GM23248 (cell line): Measurements from ENCODE around the gene FGF21. TPM values are rescaled to one million over a fixed set of nuclear protein-coding genes. Genes with fewer than 3 reads are reported as not detected.
A peak's percentile ranks its signal among the peaks of the same experiment; 100 is the strongest.

Source experiments
- DNase-seq: peaks from one replicate; pipeline ENCODE4 v3.0.0-alpha.2; 2015
- H2AFZ ChIP-seq: fragments of 200-600 bp; sonication (generic); 2 replicates; pipeline ENCODE4 v1.6.1; 2016; ENCODE audit warnings: antibody characterized with exemption
- H3F3A ChIP-seq: fragments of 200-600 bp; sonication (generic); 2 replicates; pipeline ENCODE4 v1.6.1; 2016; ENCODE audit warnings: mild to moderate bottlenecking, antibody characterized with exemption, mixed run types; ENCODE audit not compliant: insufficient read depth
- H3K27ac ChIP-seq: fragments of 200-600 bp; sonication (generic); 2 replicates; pipeline ENCODE4 v1.5.1; 2016; ENCODE audit warnings: mild to moderate bottlenecking
- H3K27me3 ChIP-seq: fragments of 200-600 bp; sonication (generic); replicated peaks from 2 replicates; pipeline ENCODE4 v1.6.1; 2016; ENCODE audit warnings: mild to moderate bottlenecking; ENCODE audit not compliant: insufficient read depth
- H3K36me3 ChIP-seq: fragments of 200-600 bp; sonication (generic); 2 replicates; pipeline ENCODE4 v1.6.1; 2016; ENCODE audit warnings: low read depth, mild to moderate bottlenecking
- H3K4me1 ChIP-seq: fragments of 200-600 bp; sonication (generic); 2 replicates; pipeline ENCODE4 v1.6.1; 2016; ENCODE audit warnings: mild to moderate bottlenecking; ENCODE audit not compliant: insufficient read depth
- H3K4me2 ChIP-seq: fragments of 200-600 bp; sonication (generic); one replicate; pipeline ENCODE4 v1.6.1; 2016; ENCODE audit warnings: mild to moderate bottlenecking; ENCODE audit not compliant: unreplicated experiment
- H3K4me3 ChIP-seq: fragments of 200-600 bp; sonication (generic); 2 replicates; pipeline ENCODE4 v1.5.1; 2016; ENCODE audit warnings: mild to moderate bottlenecking
- H3K79me2 ChIP-seq: fragments of 200-600 bp; sonication (generic); 2 replicates; pipeline ENCODE4 v1.6.1; 2016; ENCODE audit warnings: mild to moderate bottlenecking; ENCODE audit not compliant: insufficient read depth
- H3K9ac ChIP-seq: fragments of 200-600 bp; sonication (generic); 2 replicates; pipeline ENCODE4 v1.6.1; 2016; ENCODE audit warnings: mild to moderate bottlenecking
- H3K9me2 ChIP-seq: fragments of 200-600 bp; sonication (generic); 2 replicates; pipeline ENCODE4 v1.6.1; 2016; ENCODE audit warnings: mixed run types, mild to moderate bottlenecking, moderate library complexity; ENCODE audit not compliant: insufficient read depth
- H3K9me3 ChIP-seq: fragments of 200-600 bp; sonication (generic); one replicate; pipeline ENCODE4 v1.6.1; 2017; ENCODE audit warnings: low read depth
- H4K20me1 ChIP-seq: fragments of 200-600 bp; sonication (generic); 2 replicates; pipeline ENCODE4 v1.6.0; 2016; ENCODE audit not compliant: insufficient read depth
- EZH2 ChIP-seq: fragments of 200-600 bp; sonication (generic); IDR thresholded peaks from 2 replicates; pipeline ENCODE4 v1.6.1; 2018; ENCODE audit warnings: antibody characterized with exemption, mild to moderate bottlenecking; ENCODE audit not compliant: insufficient read depth, poor library complexity, severe bottlenecking
- EZH2phosphoT487 ChIP-seq: fragments of 200-600 bp; sonication (generic); IDR thresholded peaks from 2 replicates; pipeline ENCODE4 v1.6.1; 2018; ENCODE audit warnings: antibody characterized with exemption, moderate library complexity, mild to moderate bottlenecking, low read depth; ENCODE audit not compliant: insufficient read depth
- WGBS, 2 experiments: methylation state at CpG; one replicate each; pipeline ENCODE4 v1.1.6; 2015 to 2017; ENCODE audit warnings: low lambda C conversion rate in 2 of 2, low coverage in 1 of 2; ENCODE audit errors: missing lambda C conversion rate in 2 of 2; 5-methylcytosine and 5-hydroxymethylcytosine counted together
- in situ Hi-C: fragments of 300-500 bp; cut with MboI; formaldehyde crosslinking; loops from 2 replicates; pipeline ENCODE4 v1.15.0; 2020
- polyA plus RNA-seq: library from polyadenylated mRNA; unstranded; fragments of >200 nt; fragmentation: Nextera tagmentation; extraction: Ambion mirVana; gene quantifications from 2 replicates; pipeline ENCODE4 v1.2.1, GENCODE V29; 2016
- total RNA-seq: library from RNA; depleted of rRNA; stranded (reverse); fragments of >200 nt; shearing (Covaris generic); gene quantifications from 2 replicates; pipeline ENCODE4 v1.2.3, GENCODE V29; 2014

FGF21 gene
- total and polyA plus RNA-seq, 2 experiments from 2014 or later = not detected

GRCh38 chr19:48750771-48751504 is 4.4 kb upstream of the FGF21 start:
- no peaks in the 10 kb centered on the region for H3F3A ChIP-seq
- TF ChIP-seq EZH2phosphoT487 (no peak), EZH2 (no peak)
- no peak overlapping the region for H2AFZ ChIP-seq
- DNase-seq = no peak
- in situ Hi-C loops = no loop called here
- H3K9ac ChIP-seq = no peak overlapping the region
- no peaks in the 10 kb centered on the region for H3K9me3 ChIP-seq
- no peak overlapping the region for H3K4me2 ChIP-seq
- H4K20me1 ChIP-seq = no peaks in the 10 kb centered on the region
- H3K27ac ChIP-seq = no peak overlapping the region
- H3K4me1 ChIP-seq = no peaks in the 10 kb centered on the region
- H3K9me2 ChIP-seq = no peaks in the 10 kb centered on the region
- no peaks in the 10 kb centered on the region for H3K79me2 ChIP-seq
- H3K4me3 ChIP-seq = no peak overlapping the region
- H3K27me3 ChIP-seq = peaks cover 30% of the 10 kb centered on the region
- no peaks in the 10 kb centered on the region for H3K36me3 ChIP-seq
- WGBS, 2 experiments = 80 to 82% methylated on average over 29 of the region's 29 CpGs

- no peaks in the 10 kb centered on the region for H3K9me2 ChIP-seq
- H3K27ac ChIP-seq = no peak overlapping the region
- 17% methylated on average over 20 of the region's 20 CpGs for WGBS, 2 experiments
- peaks cover 30% of the 10 kb centered on the region for H3K27me3 ChIP-seq
- H3K36me3 ChIP-seq = no peaks in the 10 kb centered on the region
- no peak for DNase-seq
- H2AFZ ChIP-seq = no peak overlapping the region
- peak overlapping the region; percentile 35 for H3K4me2 ChIP-seq
- H3K9me3 ChIP-seq = no peaks in the 10 kb centered on the region
- peak overlapping the region; percentile 37 for H3K4me3 ChIP-seq
- H3K4me1 ChIP-seq = no peaks in the 10 kb centered on the region
- H3K79me2 ChIP-seq = no peaks in the 10 kb centered on the region
- H4K20me1 ChIP-seq = no peaks in the 10 kb centered on the region
- TF ChIP-seq EZH2phosphoT487 (no peak), EZH2 (peak; percentile 42)
- H3K9ac ChIP-seq = no peak overlapping the region
- in situ Hi-C loops = no loop called here
- H3F3A ChIP-seq = no peaks in the 10 kb centered on the region
Observed at GRCh38 chr19:48751845-48752495, 3.4 kb upstream of the FGF21 start.

GRCh38 chr19:48752496-48753365 is 2.6 kb upstream of the FGF21 start, which contains the start of gene FUT1:
TSS of gene FUT1 (minus strand) at chr19:48752641. CDS start at chr19:48751281, 1,360 bp downstream.
- Histone ChIP-seq H3K4me2 (peak within 1 kb of the TSS; percentile 35), H3K9ac (no peak within 1 kb of the TSS), H3K36me3 (no peaks in the 10 kb centered on the region), H2AFZ (no peak within 1 kb of the TSS), H3K4me1 (no peaks in the 10 kb centered on the region), H3K9me2 (no peaks in the 10 kb centered on the region), H3K27ac (no peak within 1 kb of the TSS), H3K27me3 (peaks cover 30% of the 10 kb centered on the region), H3K79me2 (no peaks in the 10 kb centered on the region), H3K9me3 (no peaks in the 10 kb centered on the region), H4K20me1 (no peaks in the 10 kb centered on the region), H3F3A (no peaks in the 10 kb centered on the region), H3K4me3 (peak within 1 kb of the TSS; percentile 37)
- TF ChIP-seq EZH2phosphoT487 = no peak
- TF ChIP-seq EZH2 = no peak
- in situ Hi-C loops = no loop called here
- DNase-seq = peak; percentile 39
- 9% methylated on average over 57 to 63 of the region's 73 CpGs for WGBS, 2 experiments

DNA sequence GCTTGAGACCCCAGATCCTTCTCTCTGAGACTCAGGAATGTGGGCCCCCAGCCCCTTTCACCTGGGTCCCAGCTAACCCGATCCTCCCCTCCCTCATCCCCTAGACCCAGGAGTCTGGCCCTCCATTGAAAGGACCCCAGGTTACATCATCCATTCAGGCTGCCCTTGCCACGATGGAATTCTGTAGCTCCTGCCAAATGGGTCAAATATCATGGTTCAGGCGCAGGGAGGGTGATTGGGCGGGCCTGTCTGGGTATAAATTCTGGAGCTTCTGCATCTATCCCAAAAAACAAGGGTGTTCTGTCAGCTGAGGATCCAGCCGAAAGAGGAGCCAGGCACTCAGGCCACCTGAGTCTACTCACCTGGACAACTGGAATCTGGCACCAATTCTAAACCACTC is 463 bp downstream of the FGF21 start:
- TF ChIP-seq EZH2 (no peak), EZH2phosphoT487 (no peak)
- H3K4me3 ChIP-seq = no peak overlapping the region
- in situ Hi-C loops = no loop called here

More for the DNA sequence above, 463 bp downstream of the FGF21 start:
- Histone ChIP-seq H3K79me2 (no peaks in the 10 kb centered on the region), H3K27ac (no peak overlapping the region), H2AFZ (no peak overlapping the region), H3K9me3 (no peaks in the 10 kb centered on the region), H3F3A (no peaks in the 10 kb centered on the region), H3K27me3 (peaks cover 30% of the 10 kb centered on the region), H3K4me1 (no peaks in the 10 kb centered on the region), H3K9ac (no peak overlapping the region), H3K36me3 (no peaks in the 10 kb centered on the region), H4K20me1 (no peaks in the 10 kb centered on the region), H3K4me2 (no peak overlapping the region), H3K9me2 (no peaks in the 10 kb centered on the region)
- 53 to 59% methylated on average over 5 of the region's 5 CpGs for WGBS, 2 experiments
- no peak for DNase-seq
